Stimulated activated CD8-positive, alpha-beta memory T cell treated with anti-CD3 and anti-CD28 coated beads, Interleukin-4, amount 100 ng/mL, for 24 hours (primary cell): ENCODE results near the gene RASSF5.

Experiments
- DNase-seq: peaks from one replicate; pipeline ENCODE4 v3.0.0-alpha.2; 2020; ENCODE audit warnings: low read depth

RASSF5 gene

DNA sequence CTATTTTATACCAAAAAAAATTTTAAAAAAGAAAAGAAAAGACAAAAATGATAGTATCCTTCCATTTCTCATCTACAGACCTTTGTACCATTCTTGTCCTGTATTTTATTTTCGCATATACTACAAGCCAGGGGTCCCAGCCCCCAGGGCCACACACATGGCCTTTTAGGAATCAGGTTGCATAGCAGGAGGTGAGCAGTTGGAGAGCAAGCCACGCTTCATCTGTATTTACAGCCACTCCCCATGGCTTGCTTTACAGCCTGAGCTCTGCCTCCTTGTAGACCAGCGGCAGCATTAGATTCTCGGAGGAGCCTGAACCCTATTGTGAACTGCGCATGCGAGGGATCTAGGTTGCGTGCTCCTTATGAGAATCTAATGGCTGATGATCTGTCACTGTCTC, 39.8 kb downstream of the RASSF5 start:
- DNase-seq: no peak

DNA sequence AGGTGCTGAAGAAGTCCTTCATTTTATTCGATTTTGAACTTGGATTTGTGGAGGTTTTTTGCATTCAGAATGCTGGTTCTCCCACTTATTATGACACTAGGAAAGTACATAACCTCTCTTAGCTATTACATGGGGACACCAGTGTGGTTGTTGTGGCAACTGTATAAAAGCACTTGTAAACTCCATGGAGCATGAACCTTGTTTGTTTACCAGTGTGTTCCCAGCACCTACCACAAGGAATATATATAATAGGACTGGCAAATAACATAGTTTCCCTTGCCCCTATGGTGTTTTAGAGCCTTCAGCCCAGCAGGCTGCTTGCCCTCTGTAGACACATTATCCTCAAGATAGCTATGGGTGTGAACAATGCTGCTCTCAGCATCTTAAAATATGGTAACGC, 43.1 kb downstream of the RASSF5 start:
- no peak for DNase-seq

GRCh38 chr1:206551296-206551985, 44.1 kb downstream of the RASSF5 start:
- no peak for DNase-seq

DNA sequence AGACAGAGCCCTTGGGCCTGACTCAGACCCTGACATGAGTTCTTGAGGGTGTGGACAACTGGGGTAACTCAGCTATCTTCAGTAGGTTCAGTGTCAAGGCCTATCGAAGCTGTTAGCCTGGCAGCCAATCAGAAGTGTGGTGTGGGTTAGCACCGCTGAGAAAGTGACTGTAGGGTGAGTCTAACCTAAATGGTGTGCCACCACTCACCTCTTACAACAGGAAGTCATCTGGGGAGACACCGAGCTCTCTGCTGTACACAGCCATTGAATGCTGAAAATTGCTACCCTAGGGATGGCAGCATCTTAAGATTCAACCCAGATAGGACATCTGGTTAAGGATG, 44.6 kb downstream of the RASSF5 start:
- peak; percentile 52 for DNase-seq

DNA sequence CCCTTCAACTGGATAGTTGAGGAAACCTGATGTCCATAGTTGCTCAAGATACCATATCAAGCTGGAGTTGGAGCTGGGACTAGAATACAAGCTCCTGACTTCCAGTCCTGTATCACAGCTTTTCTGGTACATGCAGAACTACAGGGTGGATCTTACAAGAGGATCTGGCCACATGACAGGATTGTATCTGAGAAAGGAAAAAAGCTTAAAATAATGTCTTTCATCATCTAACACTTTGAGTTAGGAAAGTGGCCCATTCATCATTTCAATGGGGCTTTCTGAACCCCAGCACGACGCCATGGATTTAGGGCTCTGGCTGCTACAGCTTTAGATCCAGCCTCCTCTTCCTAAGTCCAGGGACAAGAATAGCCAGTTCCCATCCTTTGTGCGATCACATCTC, 46.9 kb downstream of the RASSF5 start:
- no peak for DNase-seq

DNA sequence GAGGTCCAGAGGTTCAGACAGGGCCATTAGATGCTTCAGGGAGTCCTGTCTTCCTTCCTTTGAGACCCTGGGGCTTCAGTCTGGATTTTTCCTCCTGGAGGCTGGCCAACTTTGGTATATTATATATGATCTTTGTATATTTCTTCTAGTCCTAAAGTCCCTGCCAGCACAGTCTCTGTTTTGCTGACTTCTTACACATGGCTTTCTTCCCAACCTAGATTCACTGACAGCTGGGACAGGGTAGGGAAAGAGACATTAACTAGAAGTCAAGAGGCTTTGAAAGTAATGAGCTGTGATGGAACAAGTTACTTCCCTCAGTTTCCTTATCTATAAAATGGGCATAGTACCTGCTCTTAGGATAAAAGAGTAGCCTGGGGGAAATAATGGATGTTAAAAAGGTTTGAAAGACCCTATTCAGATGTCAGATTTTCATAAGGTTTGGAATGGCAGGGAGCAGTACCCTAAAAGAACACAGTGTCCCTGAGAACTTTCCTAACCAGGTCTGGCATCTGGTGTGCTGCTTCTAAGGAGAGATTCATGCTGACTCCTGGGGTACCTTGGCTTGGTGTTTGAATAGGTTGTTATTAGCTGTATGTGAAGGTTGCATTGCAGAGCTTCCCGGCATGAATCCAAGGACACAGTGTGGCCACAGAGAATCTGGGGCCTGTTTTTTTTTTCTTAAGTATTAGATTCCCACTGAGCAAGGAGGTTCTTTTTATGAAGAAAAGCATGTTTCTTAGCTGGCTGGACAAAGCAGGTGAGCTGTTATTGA, 47.6 kb downstream of the RASSF5 start:
- DNase-seq: no peak

DNA sequence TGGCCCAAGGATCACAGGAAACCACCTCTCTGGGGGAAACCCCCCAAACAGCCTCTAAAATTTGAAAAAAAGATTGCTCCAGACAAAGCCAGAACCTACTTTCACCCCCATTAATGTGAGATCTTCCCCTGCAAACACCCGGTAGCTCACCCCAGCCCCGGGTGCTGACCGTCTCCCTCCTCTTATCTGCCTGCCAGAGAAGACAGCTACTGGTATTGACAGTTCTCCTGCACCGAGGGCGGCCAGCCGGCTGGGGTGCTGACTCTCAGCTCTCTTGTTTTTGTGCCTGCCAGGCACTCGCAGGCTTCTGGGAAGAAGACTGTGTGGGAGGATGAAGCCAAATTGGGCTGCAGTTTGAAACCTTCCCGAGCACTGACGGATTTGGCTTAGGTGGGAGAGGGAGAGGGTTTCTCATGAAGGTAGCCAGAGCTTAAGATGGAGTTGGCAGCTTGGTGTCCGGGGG, 48.2 kb downstream of the RASSF5 start:
- no peak for DNase-seq

DNA sequence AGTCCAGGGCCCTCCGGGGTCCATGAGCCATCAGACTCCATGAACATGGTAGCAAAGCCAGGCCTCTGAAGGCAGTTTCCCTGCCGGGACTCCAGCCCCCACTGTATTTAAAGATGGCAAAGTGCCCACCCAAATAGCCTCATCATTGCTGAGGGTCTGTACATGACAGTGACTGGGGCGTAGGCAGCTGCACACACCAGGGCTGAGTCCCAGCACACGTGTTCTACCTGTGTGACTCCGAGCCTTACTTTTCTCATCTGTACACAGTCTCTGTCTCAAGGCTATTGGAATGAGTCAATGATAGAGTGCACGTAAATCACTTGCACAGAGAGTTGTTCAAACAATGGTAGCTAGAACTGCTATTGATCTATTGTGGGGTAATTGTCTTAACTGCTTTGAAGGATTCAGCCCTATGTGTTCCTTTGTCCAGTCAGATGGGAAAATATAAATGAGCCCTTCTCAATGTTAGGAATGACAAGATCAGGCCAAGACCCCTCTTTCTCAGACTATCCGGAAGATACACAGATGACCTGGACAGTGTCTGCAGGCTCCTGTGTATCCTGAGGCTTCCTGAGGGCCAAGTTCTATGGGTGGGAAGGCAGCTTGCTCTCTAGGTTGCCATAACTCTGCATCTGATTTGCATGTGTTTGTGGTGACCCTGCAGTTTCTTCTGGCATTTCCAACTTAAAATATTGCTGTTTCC, 48.9 kb downstream of the RASSF5 start:
- no peak for DNase-seq

- peak; percentile 85 for DNase-seq
Observed at GRCh38 chr1:206556750-206557635, 49.7 kb downstream of the RASSF5 start.

- DNase-seq: no peak
Observed at GRCh38 chr1:206557636-206558473, 50.5 kb downstream of the RASSF5 start.

- DNase-seq: no peak
Observed at GRCh38 chr1:206558794-206559671, 51.7 kb downstream of the RASSF5 start.

DNA sequence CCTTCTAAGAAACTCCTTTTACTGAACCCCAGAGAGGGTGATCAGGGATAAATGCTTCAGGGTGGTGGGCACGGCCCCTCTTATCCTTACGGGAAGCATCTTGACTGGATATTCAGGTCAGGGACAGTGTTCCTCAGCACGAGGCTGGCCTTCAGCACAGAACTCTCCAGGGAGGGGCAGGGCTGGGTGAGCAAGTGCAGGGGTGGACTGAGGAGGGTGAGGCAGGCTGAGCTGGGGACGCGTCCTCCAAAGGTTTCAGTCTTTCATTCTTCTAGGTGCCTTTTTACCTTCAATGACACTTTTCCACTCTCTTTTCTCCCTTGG, 52.3 kb downstream of the RASSF5 start:
- no peak for DNase-seq

GRCh38 chr1:206560007-206560716, 52.8 kb downstream of the RASSF5 start:
- no peak for DNase-seq

GRCh38 chr1:206563367-206564207, 56.3 kb downstream of the RASSF5 start:
- no peak for DNase-seq

DNA sequence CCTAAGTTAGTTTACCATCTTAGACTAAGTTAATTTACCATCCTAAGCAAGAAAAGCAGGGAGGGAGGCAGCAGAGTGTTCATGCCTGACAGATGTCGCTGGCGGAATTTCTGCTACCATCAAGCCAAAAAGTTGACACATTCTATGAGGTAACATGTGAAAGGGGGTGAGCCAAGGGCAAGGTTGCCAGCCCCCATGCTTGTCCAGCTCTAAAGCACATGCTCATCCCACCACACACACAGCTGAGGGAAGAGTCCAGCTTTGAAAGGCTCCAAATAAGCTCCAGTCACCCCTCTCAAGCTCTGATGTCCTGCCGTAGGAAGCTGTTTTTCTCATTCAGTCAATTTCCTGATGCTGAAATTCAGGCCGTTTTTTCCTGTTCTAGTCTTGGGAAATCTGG, 58.7 kb downstream of the RASSF5 start:
- DNase-seq: no peak

DNA sequence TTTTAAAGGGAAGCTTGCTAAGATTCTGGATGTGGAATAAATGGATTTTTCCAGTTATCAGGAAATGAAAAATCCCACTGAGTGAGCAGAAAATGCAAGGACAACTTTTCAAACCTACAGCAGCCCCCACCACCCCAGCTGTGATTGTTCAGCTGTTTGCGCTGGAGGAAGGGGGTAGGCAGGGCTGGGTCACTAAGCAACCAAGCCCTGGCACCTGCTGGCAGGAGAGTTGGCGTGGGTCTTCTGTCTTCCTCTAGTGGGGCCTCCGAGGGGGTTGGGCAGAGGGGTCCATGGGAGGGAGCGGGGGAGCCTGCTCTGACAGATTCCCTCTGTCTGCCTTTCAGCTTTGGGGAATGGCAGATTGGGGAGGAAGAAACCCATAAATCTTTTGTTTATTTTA, 59.7 kb downstream of the RASSF5 start:
- no peak for DNase-seq

DNA sequence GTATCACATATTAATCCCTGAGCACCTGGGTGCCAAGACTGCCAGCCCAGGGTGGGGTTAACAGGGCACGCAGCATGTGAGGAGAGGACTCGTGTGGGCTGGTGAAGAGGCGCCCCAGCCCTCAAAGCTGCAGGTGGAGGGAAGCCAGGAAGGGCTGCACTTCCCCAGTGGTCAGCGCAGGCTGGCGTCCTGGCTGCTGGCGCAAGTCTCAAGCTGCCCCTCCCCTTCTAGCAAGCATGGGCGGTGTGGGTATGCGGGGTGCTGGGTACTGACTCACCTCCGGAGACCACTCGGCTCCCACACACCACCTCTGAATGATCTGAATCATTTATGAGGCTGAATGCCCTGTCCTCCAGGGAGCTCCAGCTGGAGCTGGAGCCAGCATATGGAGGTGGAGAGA, 60.9 kb downstream of the RASSF5 start:
- no peak for DNase-seq

GRCh38 chr1:206568779-206569352, 61.5 kb downstream of the RASSF5 start:
- no peak for DNase-seq
